GM19043 (cell line): ENCODE results near the gene NPTX1.

Experiments
- ATAC-seq: cut with Tn5 transposase; IDR thresholded peaks from one replicate; pipeline ENCODE4 v1.9.1; 2021; ENCODE audit warnings: low read depth; ENCODE audit not compliant: unreplicated experiment

The NPTX1 gene

GRCh38 chr17:80481284-80482057 lies 5.1 kb upstream of the NPTX1 start:
- no peak for ATAC-seq

GRCh38 chr17:80480248-80480647 lies 3.8 kb upstream of the NPTX1 start:
- ATAC-seq: no peak

GRCh38 chr17:80479246-80479566 lies 2.8 kb upstream of the NPTX1 start:
- ATAC-seq: no peak

GRCh38 chr17:80478487-80479245 lies 2.3 kb upstream of the NPTX1 start:
- ATAC-seq: no peak

GRCh38 chr17:80477647-80478478 lies 1.5 kb upstream of the NPTX1 start:
- no peak for ATAC-seq

- ATAC-seq: no peak
Observed at GRCh38 chr17:80476877-80477646, 655 bp upstream of the NPTX1 start.

- ATAC-seq: no peak
Observed at GRCh38 chr17:80474961-80475909, 1.2 kb downstream of the NPTX1 start.

- ATAC-seq: no peak
Observed at GRCh38 chr17:80474231-80474960, 2.0 kb downstream of the NPTX1 start.

- ATAC-seq: no peak
Observed at GRCh38 chr17:80473701-80474100, 2.7 kb downstream of the NPTX1 start.

GRCh38 chr17:80472996-80473395 lies 3.4 kb downstream of the NPTX1 start:
- ATAC-seq: no peak

- no peak for ATAC-seq
Observed at GRCh38 chr17:80471922-80472321, 4.5 kb downstream of the NPTX1 start.

- ATAC-seq: no peak
Observed at GRCh38 chr17:80470603-80471002, 5.8 kb downstream of the NPTX1 start.

GRCh38 chr17:80469667-80470066 lies 6.7 kb downstream of the NPTX1 start:
- ATAC-seq: no peak

- no peak for ATAC-seq
Observed at GRCh38 chr17:80468781-80469493, 7.5 kb downstream of the NPTX1 start.

GRCh38 chr17:80468242-80468641 lies 8.2 kb downstream of the NPTX1 start:
- ATAC-seq: no peak

GRCh38 chr17:80466188-80466705 lies 10.2 kb downstream of the NPTX1 start:
- no peak for ATAC-seq

GRCh38 chr17:80465327-80465974 lies 11.0 kb downstream of the NPTX1 start:
- ATAC-seq: no peak
